SKM-1 (cell line): Measurements from ENCODE around the gene MED16.
"Not testable (repeated sequence)": the region's sequence is repeated elsewhere in the genome, so short reads cannot be mapped to it uniquely, and the experiment has no call there.

Experiments used
- DNase-seq: peaks from one replicate; lab custom pipeline; 2025; ENCODE audit not compliant: unreplicated experiment; lab: John Stamatoyannopoulos, UW

The MED16 gene

DNA sequence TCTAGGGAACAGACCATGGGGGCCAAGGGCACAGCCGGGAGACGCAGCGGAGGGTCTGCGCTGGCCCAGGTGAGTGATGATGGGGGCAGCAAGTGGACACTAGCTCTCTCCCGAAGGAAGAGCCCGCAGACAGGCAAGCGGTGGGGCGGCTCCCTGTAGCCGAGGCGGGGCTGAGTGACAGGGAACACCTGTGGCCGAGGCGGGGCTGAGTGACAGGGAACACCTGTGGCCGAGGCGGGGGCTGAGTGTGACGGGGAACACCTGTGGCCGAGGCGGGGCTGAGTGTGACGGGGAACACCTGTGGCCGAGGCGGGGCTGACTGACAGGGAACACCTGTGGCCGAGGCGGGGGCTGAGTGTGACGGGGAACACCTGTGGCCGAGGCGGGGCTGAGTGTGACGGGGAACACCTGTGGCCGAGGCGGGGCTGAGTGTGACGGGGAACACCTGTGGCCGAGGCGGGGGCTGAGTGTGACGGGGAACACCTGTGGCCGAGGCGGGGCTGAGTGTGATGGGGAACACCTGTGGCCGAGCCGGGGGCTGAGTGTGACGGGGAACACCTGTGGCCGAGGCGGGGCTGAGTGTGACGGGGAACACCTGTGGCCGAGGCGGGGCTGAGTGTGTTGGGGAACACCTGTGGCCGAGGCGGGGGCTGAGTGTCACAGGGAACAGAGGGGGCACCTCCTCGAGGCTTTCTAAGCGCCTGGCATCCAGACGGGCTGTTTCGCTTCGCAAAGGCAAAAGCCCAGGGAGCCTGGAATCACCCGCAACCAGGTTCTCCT is 1.4 kb downstream of the MED16 start:
- not testable (repeated sequence) for DNase-seq

DNA sequence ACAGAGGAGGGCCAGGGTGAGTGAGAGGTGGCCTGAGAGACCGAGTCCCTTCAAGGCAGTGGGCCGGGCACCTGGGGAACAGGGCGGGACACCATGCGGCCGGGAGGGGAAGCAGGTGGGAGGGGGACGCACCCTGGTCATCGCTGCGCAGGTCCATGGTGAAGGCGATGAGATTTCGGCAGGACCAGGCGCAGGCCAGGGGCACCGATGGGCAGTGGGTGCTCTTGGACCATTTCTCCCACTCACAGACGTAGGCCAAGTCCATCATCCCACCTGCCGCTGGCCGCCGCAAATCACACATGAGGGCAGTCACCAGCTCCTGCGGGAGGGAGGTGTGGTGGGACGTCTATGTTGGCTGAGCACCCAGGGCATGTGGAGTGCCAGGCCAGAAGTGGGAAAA is 2.2 kb downstream of the MED16 start:
- DNase-seq = no peak

DNA sequence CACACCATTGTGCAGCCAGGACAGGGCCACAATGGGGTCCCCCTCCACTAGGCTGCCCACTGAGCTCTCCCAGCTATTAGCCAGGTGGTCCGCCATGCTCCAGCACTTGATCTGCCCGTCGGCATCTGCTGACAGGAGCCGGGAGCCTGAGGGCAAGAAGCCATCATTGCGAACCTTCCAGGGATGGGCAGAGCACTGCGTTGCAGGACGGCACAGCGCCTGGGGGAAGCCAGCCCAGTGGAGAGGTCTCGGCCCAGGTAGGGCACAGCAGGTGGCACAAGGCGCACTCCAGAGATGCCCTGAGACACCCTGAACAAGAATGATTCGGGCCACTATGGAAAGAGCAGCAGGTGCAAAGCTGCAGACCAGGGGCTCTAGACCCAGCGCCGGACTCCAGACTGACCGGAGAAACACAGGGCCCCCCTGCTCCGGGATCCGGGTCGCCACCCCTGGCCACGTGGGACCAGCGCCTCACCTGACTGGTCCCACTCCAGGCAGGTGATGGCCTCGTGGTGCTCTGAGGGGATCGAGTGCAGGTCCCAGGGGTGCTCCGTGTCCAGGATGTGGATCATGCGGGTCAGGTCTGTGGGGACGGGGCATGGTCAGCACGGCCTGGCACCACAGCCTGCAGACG is 3.2 kb downstream of the MED16 start:
- DNase-seq = no peak

DNA sequence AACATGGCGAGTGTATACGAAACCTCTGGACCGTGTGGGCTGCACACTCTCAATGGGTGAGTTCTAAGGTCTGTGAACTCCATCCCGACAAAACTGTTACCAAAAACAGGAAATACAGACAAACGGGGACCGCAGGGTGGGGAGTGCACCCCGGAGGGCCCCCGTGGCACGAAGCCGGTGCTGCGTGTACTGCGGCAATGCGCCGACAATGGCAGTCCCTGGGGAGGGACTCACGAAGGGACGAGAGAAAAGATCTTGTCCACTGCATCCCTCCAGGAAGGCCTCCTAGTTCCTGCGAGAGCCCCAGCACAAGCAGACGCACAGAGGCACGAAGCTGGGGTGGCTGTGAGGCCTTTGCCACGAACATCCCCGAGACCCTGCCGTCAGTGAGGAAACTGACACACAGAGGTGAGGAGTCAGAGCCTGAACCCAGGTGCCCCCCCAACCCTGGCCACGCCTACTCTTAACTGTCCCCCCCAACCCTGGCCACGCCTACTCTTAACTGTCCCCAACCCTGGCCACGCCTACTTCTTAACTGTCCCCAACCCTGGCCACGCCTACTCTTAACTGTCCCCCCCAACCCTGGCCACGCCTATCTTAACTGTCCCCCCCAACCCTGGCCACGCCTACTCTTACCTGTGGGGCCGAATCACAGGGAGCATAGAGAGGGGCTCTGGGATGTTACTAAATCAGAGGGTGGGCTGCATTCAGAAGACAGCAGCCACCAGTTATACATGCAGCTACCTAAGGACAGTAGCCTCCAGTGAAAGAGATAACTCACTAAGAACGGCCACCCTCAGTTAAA is 4.2 kb downstream of the MED16 start:
- no peak for DNase-seq

DNA sequence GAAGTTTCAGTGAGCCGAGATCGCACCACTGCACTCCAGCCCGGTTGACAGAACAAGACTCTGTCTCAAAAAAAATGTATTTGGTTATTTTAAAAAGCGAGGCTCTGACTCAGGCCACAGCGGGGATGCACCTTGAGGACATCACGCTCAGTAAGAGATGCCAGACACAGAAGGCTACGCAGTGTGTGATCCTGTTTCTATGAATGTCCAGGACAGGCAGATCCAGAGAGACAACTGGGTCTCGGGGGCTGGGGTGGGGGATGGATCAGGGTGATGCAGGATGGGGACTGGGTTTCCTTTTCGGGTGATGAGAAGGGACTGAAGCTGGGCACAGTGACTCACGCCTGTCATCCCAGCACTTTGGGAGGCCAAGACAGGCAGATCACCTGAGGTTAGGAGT is 5.4 kb downstream of the MED16 start:
- DNase-seq = no peak

DNA sequence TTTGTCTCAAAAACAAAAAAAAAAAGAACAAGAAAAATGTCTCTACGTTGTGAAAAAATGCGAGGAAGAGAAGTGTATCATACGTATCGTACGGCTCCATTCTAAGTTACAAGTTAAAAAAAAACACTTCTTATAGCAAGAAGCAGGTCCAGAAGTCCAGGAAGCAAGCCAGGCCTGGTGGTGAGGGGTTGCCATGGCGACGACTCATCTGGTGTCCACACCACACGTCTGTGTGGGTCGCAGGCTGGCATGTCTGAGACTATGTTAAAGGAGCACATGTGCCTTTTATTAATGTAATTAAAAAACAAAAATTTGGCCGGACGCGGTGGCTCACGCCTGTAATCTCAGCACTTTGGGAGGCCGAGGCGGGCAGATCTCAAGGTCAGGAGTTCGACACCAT is 5.9 kb downstream of the MED16 start:
- no peak for DNase-seq

DNA sequence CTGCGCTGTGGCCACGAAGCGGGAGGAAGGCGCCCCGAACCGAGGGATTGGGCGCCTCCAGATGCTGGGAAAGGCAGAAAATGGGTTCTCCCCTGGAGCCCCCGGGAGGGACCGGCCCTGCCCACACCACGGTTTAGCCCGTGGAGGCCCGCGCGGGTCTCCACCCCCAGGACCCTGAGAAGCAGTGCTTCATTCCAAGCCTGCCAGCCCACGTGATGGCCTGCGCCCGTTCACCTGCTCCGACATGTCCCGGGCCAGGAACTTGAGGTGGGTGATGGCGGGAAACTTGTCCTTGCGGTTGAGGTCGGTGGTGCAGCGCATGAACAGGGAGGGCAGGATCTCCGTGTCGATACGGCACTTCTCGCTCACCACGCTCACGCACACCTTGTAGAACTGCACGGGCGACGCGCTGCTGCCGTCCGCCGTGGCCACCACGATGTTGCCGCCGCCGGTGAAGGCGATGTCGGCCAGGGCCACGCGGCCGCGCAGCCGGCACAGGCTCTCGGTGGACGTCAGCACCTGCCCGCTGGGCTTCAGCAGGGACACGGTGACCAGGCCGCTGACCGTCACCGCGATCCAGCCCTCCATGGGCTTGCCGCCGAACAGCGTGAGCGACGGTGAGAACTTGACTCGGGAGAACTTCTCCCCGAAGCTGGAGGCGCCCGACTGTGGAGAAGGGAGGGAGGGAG is 7.3 kb downstream of the MED16 start:
- no peak for DNase-seq

DNA sequence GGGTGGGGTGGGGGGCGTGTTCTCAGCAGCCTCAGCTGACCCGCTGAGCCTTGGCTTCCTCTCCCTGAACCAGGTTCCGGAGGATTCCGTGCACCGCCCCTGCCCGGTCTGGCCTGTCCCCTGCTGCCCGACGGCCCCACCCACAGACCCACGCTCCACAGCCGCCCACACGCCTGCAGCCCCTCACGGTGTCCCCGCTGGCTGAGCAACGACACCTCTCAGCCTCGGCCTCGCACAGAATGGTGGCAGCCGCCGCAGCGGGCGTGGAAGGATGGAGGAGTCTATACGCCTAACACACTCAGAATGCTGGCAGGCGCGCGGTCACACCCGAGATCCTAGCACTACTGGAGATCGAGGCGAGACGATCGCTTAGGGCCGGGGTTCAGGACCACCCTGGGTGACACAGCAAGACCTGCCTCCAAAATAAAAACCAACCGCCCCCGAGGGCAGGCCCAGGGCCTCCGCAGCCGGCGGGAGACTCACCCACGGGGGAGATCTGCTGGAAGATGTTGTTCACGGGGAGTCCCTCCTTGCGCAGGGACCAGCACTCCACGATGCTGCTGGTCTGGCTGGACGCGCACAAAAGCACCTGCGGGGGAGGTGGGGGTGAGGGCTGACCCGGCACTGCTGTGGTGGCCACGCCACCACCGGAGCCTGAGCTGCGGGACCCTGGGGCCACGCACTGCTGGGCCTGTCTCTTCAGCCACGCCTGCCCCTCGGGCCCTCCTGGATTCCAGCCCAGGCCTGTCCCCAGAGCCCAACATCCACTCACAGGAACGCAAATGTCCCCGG is 8.4 kb downstream of the MED16 start:
- DNase-seq = no peak

DNA sequence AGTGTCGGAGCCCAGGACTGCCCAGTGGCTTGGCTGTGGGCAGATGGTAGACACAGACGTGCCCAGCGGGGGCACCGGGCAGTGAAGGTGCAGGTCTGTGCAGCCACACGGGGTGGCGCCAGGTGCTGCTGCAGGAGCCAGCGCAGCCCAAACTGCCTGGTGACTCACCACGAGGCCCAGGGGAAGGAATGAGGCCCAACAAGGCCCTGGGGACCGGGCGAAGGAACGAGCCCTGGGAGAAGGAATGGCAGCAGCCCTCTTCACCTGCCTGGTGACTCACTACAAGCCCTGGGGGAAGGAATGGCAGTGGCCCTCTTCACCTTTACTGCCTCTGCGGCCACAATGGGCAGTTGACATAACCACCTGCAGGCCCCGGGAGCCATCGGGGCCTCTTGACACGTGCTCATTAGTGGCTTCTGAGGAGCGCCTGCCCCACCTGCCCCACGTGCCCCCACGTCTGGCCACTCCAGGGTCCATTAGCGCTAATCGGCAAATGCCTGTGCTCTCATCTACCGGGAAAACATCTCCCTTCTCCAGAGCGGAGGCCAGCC is 9.3 kb downstream of the MED16 start:
- no peak for DNase-seq

DNA sequence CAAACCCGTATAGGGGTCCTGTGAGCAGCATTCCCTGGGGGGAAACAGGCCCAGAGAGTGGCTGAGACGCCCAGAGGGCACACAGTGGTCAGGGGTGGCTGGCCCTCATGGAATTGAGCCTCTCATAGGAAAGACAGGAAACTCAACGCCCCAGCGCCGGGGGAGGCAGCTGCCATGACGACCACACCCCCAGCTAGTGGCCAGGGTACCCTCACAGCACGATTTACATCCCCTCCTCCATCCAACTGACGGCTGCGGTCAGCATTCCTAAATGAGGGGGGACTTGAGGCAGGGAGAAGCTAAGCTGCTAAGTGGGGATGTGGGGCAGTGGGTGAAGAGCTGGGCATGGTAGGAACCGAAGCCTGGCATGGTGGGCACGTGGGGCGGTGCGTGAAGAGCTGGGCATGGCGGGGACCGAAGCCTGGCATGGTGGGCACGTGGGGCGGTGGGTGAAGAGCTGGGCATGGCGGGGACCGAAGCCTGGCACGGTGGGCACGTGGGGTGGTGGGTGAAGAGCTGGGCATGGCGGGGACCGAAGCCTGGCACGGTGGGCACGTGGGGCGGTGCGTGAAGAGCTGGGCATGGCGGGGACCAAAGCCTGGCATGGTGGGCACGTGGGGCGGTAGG is 10.0 kb downstream of the MED16 start:
- no peak for DNase-seq

DNA sequence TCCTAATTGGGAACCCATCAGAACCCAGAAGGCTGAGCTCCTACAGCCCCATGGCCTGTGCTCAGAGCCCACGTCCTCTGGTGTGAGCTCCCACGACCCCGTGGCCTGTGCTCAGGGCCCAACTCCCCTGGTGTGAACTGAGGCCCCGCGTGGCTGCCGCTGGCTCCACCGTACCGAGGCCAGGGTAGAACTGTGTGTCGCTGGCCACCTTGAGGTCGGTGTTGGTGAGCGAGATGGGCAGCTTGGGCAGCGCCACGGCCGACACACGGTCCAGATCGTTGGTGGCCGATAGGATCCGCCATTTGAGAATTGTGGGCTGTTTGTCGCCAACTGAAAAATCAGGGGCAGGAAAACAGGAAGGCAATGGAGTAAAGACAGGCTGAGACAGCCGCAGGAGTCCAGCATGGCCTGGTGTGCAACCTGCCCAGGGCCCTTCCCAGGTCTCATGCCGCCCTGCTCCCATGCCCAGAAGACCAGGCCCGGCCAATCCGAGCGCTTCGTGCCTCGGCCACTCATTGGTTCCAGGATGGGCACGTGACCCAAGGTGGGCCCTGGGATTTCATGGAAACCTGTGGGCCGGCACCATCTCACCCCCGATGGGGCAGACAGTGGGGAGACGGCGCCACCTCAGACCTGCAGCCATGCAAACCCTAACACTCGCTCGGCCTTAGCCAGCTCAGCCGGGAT is 11.5 kb downstream of the MED16 start:
- no peak for DNase-seq

DNA sequence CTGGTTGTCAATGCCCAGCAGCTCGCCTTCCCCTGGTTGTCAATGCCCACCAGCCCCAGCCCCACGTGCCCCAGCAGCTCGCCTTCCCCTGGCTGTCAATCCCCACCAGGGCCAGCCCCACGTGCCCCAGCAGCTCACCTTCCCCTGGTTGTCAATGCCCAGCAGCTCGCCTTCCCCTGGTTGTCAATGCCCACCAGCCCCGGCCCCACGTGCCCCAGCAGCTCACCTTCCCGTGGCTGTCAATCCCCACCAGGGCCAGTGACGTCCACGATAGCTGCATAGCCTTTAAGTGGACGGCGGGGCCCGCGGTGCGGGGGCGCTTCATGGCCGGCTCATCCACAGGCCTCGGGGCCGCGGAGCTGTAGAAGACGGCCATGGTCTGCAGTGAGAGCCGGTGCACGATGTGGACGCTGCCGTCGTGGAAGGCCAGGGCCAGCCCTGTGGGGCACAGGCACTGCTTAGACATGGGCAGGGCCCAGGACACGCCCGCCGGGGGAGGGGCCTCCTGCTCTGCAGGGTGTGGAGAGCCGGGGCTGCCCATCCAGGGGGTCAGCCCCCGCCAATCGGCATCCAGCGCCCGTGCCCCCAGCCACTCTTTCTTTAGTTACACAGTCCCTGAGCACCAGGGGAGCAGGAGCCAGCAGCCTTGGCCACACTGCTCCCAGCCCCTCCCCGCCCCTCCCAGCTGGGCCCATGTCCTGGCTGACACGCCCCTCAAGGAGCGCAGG is 13.1 kb downstream of the MED16 start:
- no peak for DNase-seq

DNA sequence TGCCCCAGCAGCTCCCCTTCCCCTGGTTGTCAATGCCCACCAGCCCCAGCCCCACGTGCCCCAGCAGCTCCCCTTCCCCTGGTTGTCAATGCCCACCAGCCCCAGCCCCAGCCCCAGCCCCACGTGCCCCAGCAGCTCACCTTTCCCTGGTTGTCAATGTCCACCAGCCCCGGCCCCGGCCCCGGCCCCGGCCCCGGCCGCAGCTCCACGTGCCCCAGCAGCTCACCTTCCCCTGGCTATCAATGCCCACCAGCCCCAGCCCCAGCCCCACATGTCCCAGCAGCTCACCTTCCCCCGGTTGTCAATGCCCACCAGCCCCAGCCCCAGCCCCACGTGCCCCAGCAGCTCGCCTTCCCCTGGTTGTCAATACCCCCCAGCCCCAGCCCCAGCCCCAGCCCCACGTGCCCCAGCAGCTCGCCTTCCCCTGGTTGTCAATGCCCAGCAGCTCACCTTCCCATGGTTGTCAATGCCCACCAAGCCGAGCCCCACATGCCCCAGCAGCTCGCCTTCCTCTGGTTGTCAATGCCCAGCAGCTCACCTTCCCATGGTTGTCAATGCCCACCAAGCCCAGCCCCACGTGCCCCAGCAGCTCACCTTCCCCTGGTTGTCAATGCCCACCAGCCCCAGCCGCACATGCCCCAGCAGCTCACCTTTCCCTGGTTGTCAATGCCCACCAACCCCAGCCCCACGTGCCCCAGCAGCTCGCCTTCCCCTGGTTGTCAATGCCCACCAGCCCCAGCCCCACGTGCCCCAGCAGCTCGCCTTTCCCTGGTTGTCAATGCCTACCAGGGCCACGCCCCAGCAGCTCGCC is 14.0 kb downstream of the MED16 start:
- DNase-seq = not testable (repeated sequence)

DNA sequence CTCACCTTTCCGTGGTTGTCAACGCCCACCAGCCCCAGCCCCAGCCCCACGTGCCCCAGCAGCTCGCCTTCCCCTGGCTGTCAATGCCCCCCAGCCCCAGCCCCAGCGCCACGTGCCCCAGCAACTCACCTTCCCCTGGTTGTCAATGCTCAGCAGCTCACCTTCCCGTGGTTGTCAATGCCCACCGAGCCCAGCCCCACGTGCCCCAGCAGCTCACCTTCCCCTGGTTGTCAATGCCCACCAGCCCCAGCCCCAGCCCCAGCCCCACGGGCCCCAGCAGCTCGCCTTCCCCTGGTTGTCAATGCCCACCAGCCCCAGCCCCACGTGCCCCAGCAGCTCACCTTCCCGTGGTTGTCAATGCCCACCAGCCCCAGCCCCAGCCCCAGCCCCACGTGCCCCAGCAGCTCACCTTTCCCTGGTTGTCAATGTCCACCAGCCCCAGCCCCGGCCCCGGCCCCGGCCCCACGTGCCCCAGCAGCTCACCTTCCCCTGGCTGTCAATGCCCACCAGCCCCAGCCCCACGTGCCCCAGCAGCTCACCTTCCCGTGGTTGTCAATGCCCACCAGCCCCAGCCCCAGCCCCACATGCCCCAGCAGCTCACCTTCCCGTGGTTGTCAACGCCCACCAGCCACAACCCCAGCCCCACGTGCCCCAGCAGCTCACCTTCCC is 14.9 kb downstream of the MED16 start:
- not testable (repeated sequence) for DNase-seq

DNA sequence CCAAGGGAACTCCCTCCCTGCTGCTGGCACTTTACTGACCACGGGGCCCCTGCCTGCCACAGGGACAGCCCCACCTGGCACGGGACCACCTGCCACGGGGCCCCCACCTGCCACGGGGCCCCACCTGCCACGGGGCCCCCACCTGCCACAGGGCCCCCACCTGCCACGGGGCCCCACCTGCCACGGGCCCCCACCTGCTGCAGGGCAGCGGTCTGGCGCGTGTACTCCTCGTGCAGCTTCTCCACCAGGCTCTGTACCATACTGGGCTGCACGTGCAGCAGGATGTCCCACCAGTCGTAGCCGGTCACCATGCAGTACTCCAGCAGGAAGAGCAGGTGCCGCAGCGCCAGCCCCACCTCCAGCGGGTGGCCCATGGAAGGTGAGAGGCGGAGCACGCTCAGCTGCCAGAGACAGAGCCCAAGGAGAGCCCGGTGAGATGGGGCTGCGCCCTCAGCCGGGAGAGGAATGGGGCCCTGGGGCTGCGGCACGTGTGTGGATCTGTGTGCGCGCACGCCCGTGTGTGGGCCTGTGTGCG is 16.1 kb downstream of the MED16 start:
- DNase-seq = no peak

DNA sequence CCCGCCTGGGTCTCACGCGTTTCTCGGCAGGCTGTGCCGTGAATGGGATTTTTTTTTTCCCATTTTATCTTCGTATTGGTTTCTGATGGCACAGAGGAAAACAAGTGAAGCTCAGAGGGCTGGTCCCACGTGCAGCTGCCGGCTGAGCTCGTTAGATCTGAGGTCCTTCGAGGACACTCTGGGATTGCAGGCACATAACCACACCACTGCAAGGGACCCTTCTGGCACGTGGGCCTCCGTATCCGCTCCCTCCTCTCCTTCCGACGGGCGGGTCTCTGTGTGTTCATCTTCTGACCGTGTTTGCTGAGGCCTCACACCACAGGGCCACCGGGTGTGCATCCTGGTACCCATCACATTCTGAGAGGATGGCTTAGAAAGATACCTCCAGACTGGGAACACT is 16.9 kb downstream of the MED16 start:
- DNase-seq = no peak

DNA sequence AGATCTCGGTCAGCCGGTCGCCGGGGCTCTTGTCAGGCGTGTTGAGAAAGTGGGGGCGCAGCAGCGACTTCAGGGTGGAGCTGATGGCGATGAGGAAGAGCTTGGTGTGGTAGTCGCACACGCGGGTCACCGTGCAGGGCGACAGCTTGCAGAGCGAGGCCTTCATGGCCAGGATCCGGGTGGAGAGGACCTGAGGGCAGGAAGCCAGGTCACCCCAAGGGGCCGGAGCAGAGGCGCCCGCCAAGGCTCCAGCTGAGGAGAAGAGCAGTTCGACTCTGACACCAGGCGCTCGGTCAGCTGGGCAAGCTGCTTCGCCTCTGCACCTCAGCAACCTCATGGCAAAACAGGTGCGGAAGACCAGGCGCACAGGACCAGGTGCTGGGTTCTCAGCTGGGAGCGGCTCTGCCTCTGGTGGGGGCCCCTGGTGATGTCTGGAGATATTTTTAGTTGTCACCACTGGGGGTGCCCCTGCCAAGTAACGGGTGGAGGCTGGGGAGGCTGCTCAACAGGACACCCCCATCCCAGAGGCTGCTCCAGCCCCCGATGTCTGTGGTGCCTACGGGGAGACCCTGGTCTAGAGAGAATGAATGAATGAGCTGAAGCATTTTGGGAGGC is 17.6 kb downstream of the MED16 start:
- no peak for DNase-seq
